Neural progenitor cell (in vitro differentiated cells): ENCODE measurements around the gene MYO16.

Experiments
- CTCF ChIP-seq: fragments of 200-600 bp; sonication (generic); IDR thresholded peaks from 2 replicates; pipeline ENCODE4 v1.5.1; 2017; ENCODE audit warnings: antibody characterized with exemption, mild to moderate bottlenecking
- EZH2 ChIP-seq: fragments of 200-600 bp; sonication (generic); IDR thresholded peaks from 2 replicates; pipeline ENCODE4 v1.6.1; 2017; ENCODE audit warnings: antibody characterized with exemption, mild to moderate bottlenecking, moderate library complexity
- EZH2phosphoT487 ChIP-seq: fragments of 200-600 bp; sonication (generic); IDR thresholded peaks from 2 replicates; pipeline ENCODE4 v1.6.1; 2017; ENCODE audit warnings: antibody characterized with exemption

GRCh38 chr13:108741930-108742329 is 112.5 kb downstream of the MYO16 start:
- TF ChIP-seq CTCF (no peak), EZH2phosphoT487 (no peak), EZH2 (no peak)
